Lower leg skin (tissue), 4 donors: ENCODE results near the gene ADAMTS17. TPM values are rescaled to one million over a fixed set of nuclear protein-coding genes. Genes with fewer than 3 reads are reported as not detected.

ENCODE experiments used
- DNase-seq, 2 donors: peaks; one replicate each; pipeline ENCODE4 v3.0.0-alpha.2; 2019; ENCODE audit warnings: low spot score in 2 of 2
- H3K4me3 ChIP-seq: fragments of 200-600 bp; sonication (generic); 2 replicates; pipeline ENCODE4 v1.5.1; 2017; ENCODE audit warnings: mild to moderate bottlenecking, low read depth; ENCODE audit not compliant: poor library complexity, severe bottlenecking
- CTCF ChIP-seq, 3 donors: fragments of 450-650 bp; IDR thresholded peaks; one replicate each; pipeline ENCODE4 v1.5.1; 2016; ENCODE audit warnings: antibody characterized with exemption in 3 of 3, mild to moderate bottlenecking in 3 of 3, moderate library complexity in 2 of 3
- POLR2A ChIP-seq, 2 donors: fragments of 450-650 bp; IDR thresholded peaks; one replicate each; pipeline ENCODE4 v1.6.1; 2016 to 2017; ENCODE audit warnings: antibody characterized with exemption in 2 of 2, mild to moderate bottlenecking in 1 of 2, moderate library complexity in 1 of 2
- WGBS, 2 donors: methylation state at CpG; one replicate each; pipeline ENCODE4 v1.1.5; 2018; 5-methylcytosine and 5-hydroxymethylcytosine counted together
- intact Hi-C: fragments of 100-400 bp; cut with DNase I; formaldehyde crosslinking; loops from one replicate; pipeline ENCODE4 v1.15.0; 2023; ENCODE audit warnings: low total_unique reads
- total RNA-seq, 4 donors: library from RNA; depleted of rRNA; stranded (reverse); fragments of >200 nt; gene quantifications; one replicate each; pipeline ENCODE4 v1.1.0, GENCODE V29; 2016

ADAMTS17 gene
- total RNA-seq, 4 donors from 2014 or later: 3.5 to 7.8 (median 3.9) TPM

- DNase-seq: no peak
- 92 to 95% methylated on average over 5 of the region's 5 CpGs for WGBS, 2 donors
- no peak for TF ChIP-seq POLR2A (IDR thresholded peaks at IDR 0.05)
- TF ChIP-seq CTCF (IDR thresholded peaks at IDR 0.05): no peak
- no peak overlapping the region for H3K4me3 ChIP-seq
- intact Hi-C loops: no loop called here
These were observed 354.7 kb downstream of the ADAMTS17 start for GRCh38 chr15:99987119-99987506.

DNA sequence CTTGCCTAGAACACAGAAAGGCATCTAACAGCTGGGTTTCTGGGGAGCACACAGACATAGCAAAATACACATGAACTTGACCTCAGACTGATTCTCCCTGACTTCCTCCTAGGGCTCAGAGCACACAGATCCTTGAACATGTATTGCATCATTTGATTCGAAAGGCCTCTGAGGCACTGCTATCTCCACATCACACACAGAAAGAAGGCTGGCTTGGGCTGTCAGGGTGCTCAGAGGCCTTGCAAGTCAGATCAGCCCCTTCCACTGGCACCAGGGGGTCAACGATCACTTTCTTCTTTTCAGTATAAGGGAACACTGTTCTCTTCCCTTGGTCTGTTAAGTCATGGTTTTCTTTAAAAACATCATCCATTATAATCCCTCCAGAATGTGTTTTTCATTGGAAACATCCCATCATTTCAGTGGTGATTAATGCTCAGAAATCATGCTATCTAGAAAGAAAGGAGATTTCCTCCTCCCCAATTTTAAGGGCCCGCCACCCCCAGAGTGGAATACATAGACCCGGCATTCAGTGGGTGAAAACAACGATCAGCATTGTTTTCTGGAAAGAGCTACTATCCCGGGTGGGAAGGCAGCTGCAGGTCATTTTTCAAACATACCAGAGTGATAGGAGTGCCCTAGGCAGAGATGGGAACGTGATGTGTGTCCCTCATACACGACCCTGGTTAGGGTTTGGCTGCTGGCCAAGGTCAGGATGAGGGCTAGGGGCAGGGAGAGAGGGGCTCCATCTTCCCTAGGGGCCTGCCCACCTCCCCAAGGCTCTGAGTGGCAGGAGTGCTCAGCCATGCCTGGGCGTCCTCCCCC lies 355.3 kb downstream of the ADAMTS17 start:
- TF ChIP-seq POLR2A (IDR thresholded peaks at IDR 0.05) (no peak), CTCF (IDR thresholded peaks at IDR 0.05) (no peak)
- intact Hi-C loops: no loop called here
- H3K4me3 ChIP-seq: no peak overlapping the region
- WGBS, 2 donors: 64 to 73% methylated on average over 8 to 9 of the region's 9 CpGs
- DNase-seq: no peak

- TF ChIP-seq CTCF (IDR thresholded peaks at IDR 0.05): no peak
- TF ChIP-seq POLR2A (IDR thresholded peaks at IDR 0.05): no peak
- 90 to 100% methylated on average over 4 of the region's 4 CpGs for WGBS, 2 donors
- H3K4me3 ChIP-seq: no peak overlapping the region
- intact Hi-C loops: no loop called here
- no peak for DNase-seq
These were observed 355.9 kb downstream of the ADAMTS17 start for GRCh38 chr15:99985878-99986277.

DNA sequence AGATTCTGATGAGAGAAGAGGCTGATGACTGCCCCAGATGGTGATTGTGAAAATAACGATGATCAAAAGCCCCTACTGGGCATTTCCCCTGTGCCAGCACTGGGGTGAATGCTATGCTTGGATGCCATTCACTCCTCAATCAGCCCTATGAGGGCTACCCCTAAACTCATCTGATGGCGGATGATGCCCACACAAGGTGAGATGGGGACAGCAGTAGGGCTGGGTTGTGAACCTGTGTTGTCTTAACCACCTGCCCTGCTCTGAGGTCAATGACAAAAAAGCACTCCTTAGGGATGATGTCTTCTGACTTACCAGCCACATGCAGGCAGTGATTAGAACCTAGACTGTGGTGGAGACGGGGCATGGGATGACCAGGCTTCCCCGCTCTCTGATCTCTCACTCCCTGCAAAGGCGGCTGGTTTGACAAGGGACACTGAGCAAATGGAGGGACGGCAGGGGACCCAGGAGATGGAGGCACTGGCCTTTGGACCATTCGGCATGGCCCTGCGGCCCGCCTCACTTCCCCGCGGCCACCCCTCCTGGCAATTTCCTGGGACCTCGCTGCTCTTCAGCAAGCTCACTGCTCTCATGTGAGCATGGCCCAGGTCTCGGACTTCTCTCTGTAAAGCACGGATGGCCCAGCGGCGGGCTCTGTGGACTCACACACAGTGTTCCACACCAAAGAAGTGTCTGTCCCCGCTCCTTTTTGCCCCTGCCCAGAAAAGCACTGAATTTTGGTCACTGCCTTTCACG lies 357.1 kb downstream of the ADAMTS17 start:
- H3K4me3 ChIP-seq: no peak overlapping the region
- intact Hi-C loops: no loop called here
- 92 to 98% methylated on average over 18 of the region's 18 CpGs for WGBS, 2 donors
- DNase-seq: no peak
- TF ChIP-seq POLR2A (IDR thresholded peaks at IDR 0.05): no peak
- TF ChIP-seq CTCF (IDR thresholded peaks at IDR 0.05): no peak

GRCh38 chr15:99983886-99984286 lies 357.9 kb downstream of the ADAMTS17 start:
- no peak for DNase-seq
- TF ChIP-seq CTCF (IDR thresholded peaks at IDR 0.05) (no peak), POLR2A (IDR thresholded peaks at IDR 0.05) (no peak)
- intact Hi-C loops: no loop called here
- 59 to 67% methylated on average over 16 to 17 of the region's 17 CpGs for WGBS, 2 donors
- no peak overlapping the region for H3K4me3 ChIP-seq
